ENCODE measurements around the gene TRIM13.

The TRIM13 gene

DNA sequence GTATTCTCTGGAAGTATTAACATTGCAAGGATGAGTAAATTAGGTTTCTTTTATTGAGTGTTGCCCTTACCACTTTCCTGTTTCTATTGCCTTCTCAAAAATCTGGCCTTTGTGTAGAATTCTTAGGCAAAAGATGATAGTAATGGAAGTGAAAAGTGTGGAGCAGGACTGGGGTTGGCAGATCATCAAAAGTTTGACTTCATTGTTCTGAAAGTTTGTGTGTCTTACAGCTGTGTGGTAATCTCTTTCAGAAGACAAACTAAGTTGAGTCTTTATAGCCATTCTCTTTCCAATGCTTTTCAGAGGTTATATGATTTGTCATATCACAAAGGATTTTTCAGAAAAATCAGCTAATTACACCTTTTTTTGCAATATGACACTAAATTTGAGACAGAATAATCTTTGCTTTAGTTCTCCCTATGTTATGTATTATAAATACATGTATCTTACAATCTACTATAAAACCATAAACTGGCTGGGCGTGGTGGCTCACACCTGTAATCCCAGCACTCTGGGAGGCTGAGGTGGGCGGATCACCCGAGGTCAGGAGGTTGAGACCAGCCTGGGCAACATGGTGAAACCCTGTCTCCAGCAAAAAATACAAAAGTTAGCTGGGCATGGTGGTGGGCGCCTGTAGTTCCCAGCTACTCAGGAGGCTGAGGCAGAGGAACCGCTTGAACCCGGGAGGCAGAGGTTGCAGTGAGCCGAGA, 9.7 kb downstream of the TRIM13 start:
- no peak for TF ChIP-seq TCF12 (IDR thresholded peaks at IDR 0.05; ENCODE audit: low read depth)
- TF ChIP-seq CREB1 (IDR thresholded peaks at IDR 0.05; ENCODE audit: low read depth), result no peak
- no peak for TF ChIP-seq TAF1 (IDR thresholded peaks at IDR 0.05; ENCODE audit: low read depth)
- no peak for TF ChIP-seq NFIC (IDR thresholded peaks at IDR 0.05)
- no peak for TF ChIP-seq FOXM1 (IDR thresholded peaks at IDR 0.05; ENCODE audit: borderline replicate concordance, low read depth)
- TF ChIP-seq EP300 (IDR thresholded peaks at IDR 0.05; ENCODE audit: borderline replicate concordance), result no peak
- TF ChIP-seq TEAD4 (IDR thresholded peaks at IDR 0.05), result no peak

DNA sequence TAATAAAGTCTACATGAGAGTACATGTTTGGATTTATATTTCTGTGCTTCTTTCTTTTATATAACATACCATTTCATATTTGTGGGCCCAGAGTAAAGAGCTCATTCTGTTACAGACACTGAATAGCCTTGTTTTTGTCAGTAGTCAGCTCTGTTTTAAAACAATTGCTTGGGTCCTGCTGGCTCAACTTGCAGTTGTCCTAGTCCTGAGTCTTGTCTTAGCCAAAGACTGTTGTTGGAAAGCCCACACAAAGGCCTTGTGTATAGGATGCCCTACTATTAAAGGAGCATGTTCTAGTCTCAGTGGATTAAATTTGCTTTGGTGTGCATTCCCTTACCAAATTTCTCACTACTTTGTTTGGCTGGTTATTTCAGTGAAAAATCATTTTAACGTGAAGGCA, 14.6 kb downstream of the TRIM13 start:
- TF ChIP-seq EP300 (IDR thresholded peaks at IDR 0.05; ENCODE audit: borderline replicate concordance), result no peak
- TF ChIP-seq TEAD4 (IDR thresholded peaks at IDR 0.05), result no peak
- no peak for TF ChIP-seq CEBPB (IDR thresholded peaks at IDR 0.05)
- TF ChIP-seq EGR1 (IDR thresholded peaks at IDR 0.05), result no peak

DNA sequence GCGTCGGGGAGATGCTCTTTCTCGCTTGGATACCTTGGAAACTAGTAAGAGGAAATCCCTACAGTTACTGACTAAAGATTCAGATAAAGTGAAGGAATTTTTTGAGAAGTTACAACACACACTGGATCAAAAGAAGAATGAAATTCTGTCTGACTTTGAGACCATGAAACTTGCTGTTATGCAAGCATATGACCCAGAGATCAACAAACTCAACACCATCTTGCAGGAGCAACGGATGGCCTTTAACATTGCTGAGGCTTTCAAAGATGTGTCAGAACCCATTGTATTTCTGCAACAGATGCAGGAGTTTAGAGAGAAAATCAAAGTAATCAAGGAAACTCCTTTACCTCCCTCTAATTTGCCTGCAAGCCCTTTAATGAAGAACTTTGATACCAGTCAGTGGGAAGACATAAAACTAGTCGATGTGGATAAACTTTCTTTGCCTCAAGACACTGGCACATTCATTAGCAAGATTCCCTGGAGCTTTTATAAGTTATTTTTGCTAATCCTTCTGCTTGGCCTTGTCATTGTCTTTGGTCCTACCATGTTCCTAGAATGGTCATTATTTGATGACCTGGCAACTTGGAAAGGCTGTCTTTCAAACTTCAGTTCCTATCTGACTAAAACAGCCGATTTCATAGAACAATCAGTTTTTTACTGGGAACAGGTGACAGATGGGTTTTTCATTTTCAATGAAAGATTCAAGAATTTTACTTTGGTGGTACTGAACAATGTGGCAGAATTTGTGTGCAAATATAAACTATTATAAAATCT, 15.7 kb downstream of the TRIM13 start:
- TF ChIP-seq ZBTB7A (IDR thresholded peaks at IDR 0.05; ENCODE audit: low read depth), result no peak
- no peak for TF ChIP-seq TAF1 (IDR thresholded peaks at IDR 0.05; ENCODE audit: low read depth)
- TF ChIP-seq RAD21 (IDR thresholded peaks at IDR 0.05; ENCODE audit: low read depth), result no peak
- no peak for TF ChIP-seq NFIC (IDR thresholded peaks at IDR 0.05)
- TF ChIP-seq YY1 (IDR thresholded peaks at IDR 0.05; ENCODE audit: low read depth), result no peak
- TF ChIP-seq, protein P1, sequence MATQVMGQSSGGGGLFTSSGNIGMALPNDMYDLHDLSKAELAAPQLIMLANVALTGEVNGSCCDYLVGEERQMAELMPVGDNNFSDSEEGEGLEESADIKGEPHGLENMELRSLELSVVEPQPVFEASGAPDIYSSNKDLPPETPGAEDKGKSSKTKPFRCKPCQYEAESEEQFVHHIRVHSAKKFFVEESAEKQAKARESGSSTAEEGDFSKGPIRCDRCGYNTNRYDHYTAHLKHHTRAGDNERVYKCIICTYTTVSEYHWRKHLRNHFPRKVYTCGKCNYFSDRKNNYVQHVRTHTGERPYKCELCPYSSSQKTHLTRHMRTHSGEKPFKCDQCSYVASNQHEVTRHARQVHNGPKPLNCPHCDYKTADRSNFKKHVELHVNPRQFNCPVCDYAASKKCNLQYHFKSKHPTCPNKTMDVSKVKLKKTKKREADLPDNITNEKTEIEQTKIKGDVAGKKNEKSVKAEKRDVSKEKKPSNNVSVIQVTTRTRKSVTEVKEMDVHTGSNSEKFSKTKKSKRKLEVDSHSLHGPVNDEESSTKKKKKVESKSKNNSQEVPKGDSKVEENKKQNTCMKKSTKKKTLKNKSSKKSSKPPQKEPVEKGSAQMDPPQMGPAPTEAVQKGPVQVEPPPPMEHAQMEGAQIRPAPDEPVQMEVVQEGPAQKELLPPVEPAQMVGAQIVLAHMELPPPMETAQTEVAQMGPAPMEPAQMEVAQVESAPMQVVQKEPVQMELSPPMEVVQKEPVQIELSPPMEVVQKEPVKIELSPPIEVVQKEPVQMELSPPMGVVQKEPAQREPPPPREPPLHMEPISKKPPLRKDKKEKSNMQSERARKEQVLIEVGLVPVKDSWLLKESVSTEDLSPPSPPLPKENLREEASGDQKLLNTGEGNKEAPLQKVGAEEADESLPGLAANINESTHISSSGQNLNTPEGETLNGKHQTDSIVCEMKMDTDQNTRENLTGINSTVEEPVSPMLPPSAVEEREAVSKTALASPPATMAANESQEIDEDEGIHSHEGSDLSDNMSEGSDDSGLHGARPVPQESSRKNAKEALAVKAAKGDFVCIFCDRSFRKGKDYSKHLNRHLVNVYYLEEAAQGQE (IDR thresholded peaks at IDR 0.05; ENCODE audit: low read depth), result no peak

DNA sequence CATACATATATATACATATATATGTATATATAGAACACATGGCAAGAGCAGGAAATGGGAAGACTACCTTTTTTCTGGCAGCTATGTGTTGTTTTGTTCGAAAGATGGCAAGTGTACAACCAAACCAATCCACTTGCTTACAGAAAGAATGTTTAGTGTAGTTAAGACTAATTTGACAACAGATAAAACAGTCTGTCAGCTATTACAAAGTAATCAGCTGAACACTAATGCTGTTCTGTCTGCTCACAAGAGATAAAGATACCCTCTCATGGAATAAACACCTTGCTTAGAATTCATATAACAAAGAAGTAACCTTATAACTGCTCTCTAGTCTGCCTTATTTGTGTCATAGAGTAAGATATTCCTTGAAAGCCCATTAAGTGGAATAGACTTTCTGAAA, 17.5 kb downstream of the TRIM13 start:
- TF ChIP-seq CEBPB (IDR thresholded peaks at IDR 0.05) (no peak), RAD21 (IDR thresholded peaks at IDR 0.05; ENCODE audit: low read depth) (no peak), EGR1 (IDR thresholded peaks at IDR 0.05) (no peak), EP300 (IDR thresholded peaks at IDR 0.05; ENCODE audit: borderline replicate concordance) (no peak), TAF1 (IDR thresholded peaks at IDR 0.05; ENCODE audit: low read depth) (no peak), TEAD4 (IDR thresholded peaks at IDR 0.05) (no peak), CREB1 (IDR thresholded peaks at IDR 0.05; ENCODE audit: low read depth) (no peak)
- TF ChIP-seq, protein P2, sequence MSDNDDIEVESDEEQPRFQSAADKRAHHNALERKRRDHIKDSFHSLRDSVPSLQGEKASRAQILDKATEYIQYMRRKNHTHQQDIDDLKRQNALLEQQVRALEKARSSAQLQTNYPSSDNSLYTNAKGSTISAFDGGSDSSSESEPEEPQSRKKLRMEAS (IDR thresholded peaks at IDR 0.05), result no peak

DNA sequence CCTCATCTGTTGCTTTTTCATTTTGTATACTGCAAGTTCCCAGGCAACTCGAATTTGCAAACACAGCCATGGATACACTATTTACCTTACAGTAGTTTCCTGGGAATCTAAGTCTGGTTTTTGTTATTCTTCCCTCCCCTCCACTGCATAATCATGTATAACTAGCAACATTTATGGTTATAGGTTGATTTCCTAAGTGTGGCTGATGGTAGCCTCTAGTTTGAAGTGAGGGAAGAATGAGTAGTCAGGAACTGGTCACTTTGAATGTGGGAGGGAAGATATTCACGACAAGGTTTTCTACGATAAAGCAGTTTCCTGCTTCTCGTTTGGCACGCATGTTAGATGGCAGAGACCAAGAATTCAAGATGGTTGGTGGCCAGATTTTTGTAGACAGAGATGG, 18.4 kb downstream of the TRIM13 start, which contains the start of gene KCNRG:
Gene KCNRG, plus strand, starts transcription at position 187 of the 400 bp plus-strand sequence. Its CDS starts 50 bp downstream, at position 237.
- no peak for TF ChIP-seq TEAD4 (IDR thresholded peaks at IDR 0.05)
- TF ChIP-seq FOXM1 (IDR thresholded peaks at IDR 0.05; ENCODE audit: borderline replicate concordance, low read depth), result no peak
- TF ChIP-seq, protein P1 (IDR thresholded peaks at IDR 0.05; ENCODE audit: low read depth), result no peak
- TF ChIP-seq TAF1 (IDR thresholded peaks at IDR 0.05; ENCODE audit: low read depth), result no peak
- TF ChIP-seq EP300 (IDR thresholded peaks at IDR 0.05; ENCODE audit: borderline replicate concordance), result no peak

DNA sequence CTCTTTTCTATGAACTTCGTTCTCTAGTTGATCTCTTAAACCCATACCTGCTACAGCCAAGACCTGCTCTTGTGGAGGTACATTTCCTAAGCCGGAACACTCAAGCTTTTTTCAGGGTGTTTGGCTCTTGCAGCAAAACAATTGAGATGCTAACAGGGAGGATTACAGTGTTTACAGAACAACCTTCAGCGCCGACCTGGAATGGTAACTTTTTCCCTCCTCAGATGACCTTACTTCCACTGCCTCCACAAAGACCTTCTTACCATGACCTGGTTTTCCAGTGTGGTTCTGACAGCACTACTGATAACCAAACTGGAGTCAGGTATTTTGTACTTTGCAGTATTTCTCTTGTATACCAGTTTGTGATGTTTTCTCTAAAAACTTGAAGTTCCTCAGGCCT, 18.9 kb downstream of the TRIM13 start:
- TF ChIP-seq, protein P3, sequence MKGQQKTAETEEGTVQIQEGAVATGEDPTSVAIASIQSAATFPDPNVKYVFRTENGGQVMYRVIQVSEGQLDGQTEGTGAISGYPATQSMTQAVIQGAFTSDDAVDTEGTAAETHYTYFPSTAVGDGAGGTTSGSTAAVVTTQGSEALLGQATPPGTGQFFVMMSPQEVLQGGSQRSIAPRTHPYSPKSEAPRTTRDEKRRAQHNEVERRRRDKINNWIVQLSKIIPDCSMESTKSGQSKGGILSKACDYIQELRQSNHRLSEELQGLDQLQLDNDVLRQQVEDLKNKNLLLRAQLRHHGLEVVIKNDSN (IDR thresholded peaks at IDR 0.05), result no peak
- TF ChIP-seq EGR1 (IDR thresholded peaks at IDR 0.05) (no peak), TAF1 (IDR thresholded peaks at IDR 0.05; ENCODE audit: low read depth) (no peak), CREB1 (IDR thresholded peaks at IDR 0.05; ENCODE audit: low read depth) (no peak), TEAD4 (IDR thresholded peaks at IDR 0.05) (no peak), YY1 (IDR thresholded peaks at IDR 0.05; ENCODE audit: low read depth) (no peak), RAD21 (IDR thresholded peaks at IDR 0.05; ENCODE audit: low read depth) (no peak), ZBTB7A (IDR thresholded peaks at IDR 0.05; ENCODE audit: low read depth) (no peak), FOXM1 (IDR thresholded peaks at IDR 0.05; ENCODE audit: borderline replicate concordance, low read depth) (no peak), NFIC (IDR thresholded peaks at IDR 0.05) (no peak), CEBPB (IDR thresholded peaks at IDR 0.05) (no peak), TCF12 (IDR thresholded peaks at IDR 0.05; ENCODE audit: low read depth) (no peak), EP300 (IDR thresholded peaks at IDR 0.05; ENCODE audit: borderline replicate concordance) (no peak)
- TF ChIP-seq, protein P1 (IDR thresholded peaks at IDR 0.05; ENCODE audit: low read depth), result no peak
- TF ChIP-seq, protein P2 (IDR thresholded peaks at IDR 0.05), result no peak

All from Ishikawa (cell line).